ENCODE measurements around the gene PIN4. TPM values are rescaled to one million over a fixed set of nuclear protein-coding genes. Genes with fewer than 3 reads are reported as not detected.

PIN4 gene
- total and polyA plus RNA-seq, 2 of the 8 experiments (the other 6 are each of a cell fraction or from before 2014, with no cell fraction given) = 4.8 to 9.4 TPM

- TF ChIP-seq MAX (IDR thresholded peaks at IDR 0.05) = no peak
- TF ChIP-seq CTBP2 (IDR thresholded peaks at IDR 0.05; ENCODE audit: borderline replicate concordance, insufficient read depth, insufficient read length, low read length) = no peak
- TF ChIP-seq CHD1 (IDR thresholded peaks at IDR 0.05; ENCODE audit: low read depth, low read length) = no peak
- TF ChIP-seq KDM5A (IDR thresholded peaks at IDR 0.05; ENCODE audit: low read length) = no peak
- TF ChIP-seq KDM1A (IDR thresholded peaks at IDR 0.05; ENCODE audit: borderline replicate concordance, low read length) = no peak
- no peak for TF ChIP-seq SRF (IDR thresholded peaks at IDR 0.05; ENCODE audit: low read depth, low read length)
Observed at GRCh38 chrX:72245461-72246089, 64.0 kb downstream of the PIN4 start (continued).

All from H1 (cell line).